ENCODE measurements around the gene SNX4. TPM values are rescaled to one million over a fixed set of nuclear protein-coding genes. Genes with fewer than 3 reads are reported as not detected.
"Not testable (repeated sequence)": the region's sequence is repeated elsewhere in the genome, so short reads cannot be mapped to it uniquely, and the experiment has no call there.

Gene SNX4
- 22.2 TPM for polyA plus RNA-seq

DNA sequence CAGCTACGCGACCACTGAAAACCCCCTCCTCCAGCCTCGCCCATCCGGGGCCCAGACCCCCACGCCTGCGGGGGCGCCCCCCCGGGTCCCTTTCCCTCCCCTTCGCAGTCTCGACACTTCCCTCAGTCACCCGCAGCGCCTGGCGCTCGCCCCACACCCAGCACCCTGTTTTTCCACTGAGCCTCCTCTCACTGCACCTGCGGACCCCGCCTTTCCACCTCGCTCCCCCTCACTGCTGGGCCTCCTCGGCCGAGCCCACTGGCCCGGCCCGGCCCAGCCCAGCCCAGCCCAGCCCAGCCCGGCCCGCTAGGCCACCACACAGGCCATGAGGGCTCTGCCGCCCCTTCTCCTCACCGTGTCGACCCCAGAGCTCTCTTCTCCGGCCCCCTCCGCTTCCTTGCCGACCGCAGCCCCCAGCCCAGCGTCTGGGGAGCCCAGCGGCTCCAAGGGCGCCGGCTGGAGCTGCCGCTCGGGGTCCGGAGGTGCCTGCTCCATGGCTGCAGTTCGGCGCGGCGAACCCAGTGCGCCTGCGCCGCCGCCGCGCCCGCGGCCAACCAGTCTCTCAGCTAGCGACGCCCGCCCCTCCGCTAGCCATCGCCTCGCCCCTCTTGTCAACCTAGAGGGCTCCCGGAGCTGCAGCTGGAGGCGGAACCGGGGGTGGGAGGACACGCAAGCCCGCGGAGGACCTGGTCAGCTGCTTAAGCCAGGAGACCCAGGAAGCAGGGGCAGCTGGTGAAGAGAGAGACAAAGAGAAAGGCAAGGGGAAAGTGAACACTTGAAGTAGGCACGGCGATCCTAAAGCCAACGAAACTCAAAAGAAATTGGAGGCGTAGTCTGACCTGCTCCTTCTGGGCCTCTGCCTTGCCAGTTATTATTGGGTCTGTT lies at the start of gene SNX4:
SNX4 (minus strand) TSS at position 525 of the 885 bp plus-strand sequence; CDS start at position 495, 30 bp downstream.
- Mint-ChIP-seq H3K4me3 (peak within 1 kb of the TSS; percentile 94 to 99 (median 97)), H3K4me1 (peaks cover 22 to 28% (median 25%) of the 10 kb centered on the region in 3 donors), H3K9me3 (no peaks in the 10 kb centered on the region), H3K27me3 (no peaks in the 10 kb centered on the region), H3K36me3 (peaks cover 2% of the 10 kb centered on the region), H3K27ac (peak within 1 kb of the TSS; percentile 75 to 97 (median 90))

DNA sequence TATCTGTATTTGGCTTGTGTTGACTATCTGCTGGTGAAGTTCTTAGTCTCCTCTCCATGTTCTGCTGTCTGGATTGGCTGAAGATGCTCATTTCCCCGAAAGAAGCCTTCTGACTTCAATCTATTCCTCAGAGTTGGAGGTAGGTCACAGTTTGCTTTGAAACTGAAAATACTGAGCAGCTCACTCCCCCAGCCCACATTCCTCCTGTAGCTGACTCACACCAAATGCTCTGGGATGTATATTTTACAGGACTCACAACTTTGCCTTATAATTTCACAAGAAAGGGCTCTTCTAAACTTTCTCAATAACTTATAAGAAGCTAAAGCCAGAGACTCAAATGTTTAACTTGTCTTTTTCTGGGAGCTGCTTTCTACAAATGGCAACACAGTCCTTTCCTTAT lies 36.3 kb upstream of the SNX4 start:
- Mint-ChIP-seq H3K9me3 (no peaks in the 10 kb centered on the region), H3K4me3 (no peak overlapping the region), H3K36me3 (peaks cover 3% of the 10 kb centered on the region), H3K4me1 (no peaks in the 10 kb centered on the region), H3K27ac (no peak overlapping the region), H3K27me3 (no peaks in the 10 kb centered on the region)

GRCh38 chr3:125552401-125552800 lies 32.4 kb upstream of the SNX4 start:
- no peaks in the 10 kb centered on the region for H3K27me3 Mint-ChIP-seq
- no peaks in the 10 kb centered on the region for H3K4me1 Mint-ChIP-seq

DNA sequence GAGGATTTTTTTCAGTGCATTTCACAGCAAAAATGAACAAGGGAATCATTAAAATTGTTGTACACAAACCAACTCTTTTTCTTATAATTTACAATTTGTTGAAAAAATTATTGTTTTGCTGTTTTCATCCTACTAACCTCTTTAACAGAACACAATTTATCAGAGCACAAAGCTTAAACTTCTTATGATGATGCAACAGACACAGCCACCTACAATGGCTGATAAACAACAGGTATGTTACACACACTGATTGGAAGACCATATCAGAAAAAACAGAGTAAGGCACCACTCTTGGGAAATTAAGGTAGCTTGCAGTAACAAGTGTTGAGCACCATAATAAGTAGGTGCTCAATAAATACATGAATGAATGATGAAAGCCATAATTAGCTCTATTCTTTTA lies 8.9 kb upstream of the SNX4 start:
- no peak overlapping the region for H3K4me3 Mint-ChIP-seq
- no peaks in the 10 kb centered on the region for H3K27me3 Mint-ChIP-seq
- H3K27ac Mint-ChIP-seq = no peak overlapping the region
- H3K4me1 Mint-ChIP-seq = peaks cover 0 to 3% (median 0%) of the 10 kb centered on the region in 3 donors
- peaks cover 16% of the 10 kb centered on the region for H3K36me3 Mint-ChIP-seq
- H3K9me3 Mint-ChIP-seq = no peaks in the 10 kb centered on the region

More at GRCh38 chr3:125552401-125552800, 32.4 kb upstream of the SNX4 start:
- Mint-ChIP-seq H3K36me3 (peaks cover 6% of the 10 kb centered on the region), H3K27ac (no peak overlapping the region), H3K4me3 (no peak overlapping the region), H3K9me3 (no peaks in the 10 kb centered on the region)

DNA sequence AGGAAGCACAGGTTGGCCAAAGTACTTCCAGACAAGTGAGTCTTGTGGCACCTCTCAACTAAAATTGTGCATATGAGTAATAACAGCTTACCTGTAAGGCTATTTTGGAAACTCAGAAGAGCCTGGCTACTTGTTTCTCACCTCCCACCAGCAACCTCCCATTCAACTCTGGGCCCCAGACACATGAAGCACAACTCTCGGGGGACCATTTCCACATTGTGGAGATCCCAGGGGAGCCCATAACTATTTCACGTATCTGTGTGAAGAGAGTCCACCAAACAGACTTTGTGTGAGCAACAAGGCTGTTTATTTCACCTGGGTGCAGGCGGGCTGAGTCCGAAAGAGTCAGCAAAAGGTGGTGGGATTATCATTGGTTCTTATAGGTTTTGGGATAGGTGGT lies 5.2 kb upstream of the SNX4 start:
- H3K4me3 Mint-ChIP-seq = no peak overlapping the region
- peaks cover 4 to 10% (median 7%) of the 10 kb centered on the region in 3 donors for H3K4me1 Mint-ChIP-seq
- no peaks in the 10 kb centered on the region for H3K27me3 Mint-ChIP-seq
- H3K27ac Mint-ChIP-seq = no peak overlapping the region
- no peaks in the 10 kb centered on the region for H3K9me3 Mint-ChIP-seq
- H3K36me3 Mint-ChIP-seq = peaks cover 14% of the 10 kb centered on the region

DNA sequence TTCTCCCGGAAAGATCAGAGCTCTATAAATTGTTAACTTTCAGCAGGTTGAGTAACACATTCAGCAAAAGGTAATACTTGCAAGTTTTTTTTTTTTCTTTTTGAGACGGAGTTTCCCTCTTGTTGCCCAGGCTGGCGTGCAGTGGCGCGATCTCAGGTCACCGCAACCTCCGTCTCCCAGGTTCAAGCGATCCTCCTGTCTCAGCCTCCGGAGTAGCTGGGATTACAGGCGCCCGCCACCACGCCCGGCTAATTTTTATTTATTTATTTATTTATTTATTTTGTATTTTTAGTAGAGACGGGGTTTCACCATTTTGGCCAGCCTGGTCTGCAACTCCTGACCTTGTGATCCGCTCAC lies 539 bp upstream of the SNX4 start:
- not testable (repeated sequence) for H3K9me3 Mint-ChIP-seq, H3K27me3 Mint-ChIP-seq, H3K36me3 Mint-ChIP-seq
- H3K4me1 Mint-ChIP-seq = peaks cover 22 to 28% (median 25%) of the 10 kb centered on the region in 3 donors
- peak overlapping the region; percentile 94 to 99 (median 97) for H3K4me3 Mint-ChIP-seq
- H3K27ac Mint-ChIP-seq = peak overlapping the region; percentile 75 to 97 (median 90)

DNA sequence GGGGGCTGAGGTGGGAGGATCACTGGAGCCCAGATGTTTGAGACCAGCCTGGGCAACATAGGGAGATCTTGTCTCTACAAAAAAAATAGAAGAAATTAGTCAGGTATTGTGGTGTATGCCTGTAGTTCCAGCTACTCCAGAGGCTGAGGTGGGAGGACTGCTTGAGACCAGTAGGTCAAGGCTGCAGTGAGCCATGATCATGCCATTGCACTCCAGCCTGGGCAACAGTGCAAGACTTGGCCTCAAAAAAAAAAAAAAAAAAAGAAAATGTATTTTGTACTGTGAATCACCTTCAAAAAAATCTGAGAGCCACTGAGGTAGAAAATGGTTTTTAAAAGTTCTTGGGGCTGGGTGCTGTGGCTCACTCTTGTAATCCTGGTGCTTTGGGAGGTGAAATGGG lies 4.6 kb downstream of the SNX4 start:
- no peaks in the 10 kb centered on the region for H3K9me3 Mint-ChIP-seq
- H3K27me3 Mint-ChIP-seq = no peaks in the 10 kb centered on the region
- peaks cover 27 to 38% (median 35%) of the 10 kb centered on the region in 3 donors for H3K4me1 Mint-ChIP-seq
- H3K27ac Mint-ChIP-seq = peak overlapping the region in 1 of 3 donors; percentile 63
- peaks cover 7% of the 10 kb centered on the region for H3K36me3 Mint-ChIP-seq
- peak overlapping the region in 2 of 4 donors; percentile 7 to 67 for H3K4me3 Mint-ChIP-seq

DNA sequence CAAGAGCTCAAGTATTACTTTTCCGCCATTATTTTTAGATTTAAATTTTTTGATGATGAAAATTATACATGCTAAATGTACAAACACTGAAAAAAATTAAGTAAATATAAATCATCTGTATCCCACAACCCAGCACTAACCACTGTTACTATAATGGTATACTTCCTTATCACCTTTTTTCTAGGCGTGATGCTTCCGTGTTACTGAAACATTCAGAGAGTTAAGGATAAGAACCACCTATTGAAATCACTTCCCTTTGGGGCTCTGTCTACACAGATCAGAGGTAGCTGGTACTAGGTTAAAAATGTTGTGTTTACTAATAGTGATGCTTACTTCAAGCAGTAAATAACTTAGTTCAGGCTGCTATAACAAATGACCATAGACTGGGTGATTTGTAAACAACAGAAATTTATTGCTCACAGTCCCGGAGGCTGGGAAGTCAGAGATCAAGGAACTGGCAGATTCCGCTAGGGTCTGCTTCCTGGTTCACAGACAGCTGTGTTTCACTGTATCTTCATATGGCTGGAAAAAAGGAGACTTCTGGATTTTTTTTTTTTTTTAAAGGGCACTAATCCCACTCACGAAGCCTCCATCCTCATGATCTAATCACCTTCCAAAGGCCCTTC lies 6.4 kb downstream of the SNX4 start:
- Mint-ChIP-seq H3K9me3 (peaks cover 2 to 3% (median 2%) of the 10 kb centered on the region in 3 donors), H3K4me1 (peaks cover 21 to 28% (median 27%) of the 10 kb centered on the region in 3 donors), H3K36me3 (peaks cover 12% of the 10 kb centered on the region), H3K4me3 (no peak overlapping the region), H3K27me3 (no peaks in the 10 kb centered on the region), H3K27ac (peak overlapping the region in 1 of 3 donors; percentile 5)

DNA sequence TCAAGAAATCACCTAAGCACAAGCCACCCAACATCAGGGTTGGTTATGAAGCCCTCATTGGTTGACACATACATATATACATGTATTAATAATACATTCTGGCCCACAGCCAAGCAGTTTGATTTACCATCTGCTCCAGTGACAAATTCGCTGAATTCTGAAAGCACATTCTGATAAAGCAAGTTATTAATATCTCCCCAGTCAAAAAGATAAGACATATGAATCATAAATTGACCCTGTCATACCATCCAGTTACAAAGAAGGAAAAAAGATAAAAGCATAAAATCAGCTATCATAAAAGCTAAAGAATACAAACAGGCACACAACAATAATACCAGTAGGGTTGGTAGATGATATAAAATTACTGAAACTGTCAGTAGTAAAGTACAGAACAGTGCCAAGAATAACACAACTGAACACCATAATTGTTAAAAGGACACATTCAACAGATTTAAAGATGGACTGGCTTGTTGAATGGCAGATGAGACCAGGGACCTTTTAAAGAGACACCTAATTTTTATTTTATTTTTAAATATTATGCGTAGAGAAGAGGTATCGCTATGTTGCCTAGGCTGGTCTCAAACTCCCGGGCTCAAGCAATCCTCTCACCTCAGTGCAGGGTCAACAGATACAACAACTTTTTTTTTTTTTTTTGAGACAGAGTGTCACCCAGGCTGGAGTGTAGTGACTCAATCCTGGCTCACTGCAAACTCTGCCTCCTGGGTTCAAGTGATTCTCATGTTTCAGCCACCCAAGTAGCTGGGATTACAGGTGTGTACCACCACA lies 7.7 kb downstream of the SNX4 start:
- Mint-ChIP-seq H3K4me3 (no peak overlapping the region), H3K27ac (no peak overlapping the region), H3K36me3 (peaks cover 15% of the 10 kb centered on the region), H3K27me3 (no peaks in the 10 kb centered on the region), H3K4me1 (peaks cover 21 to 30% (median 26%) of the 10 kb centered on the region in 3 donors), H3K9me3 (peaks cover 2 to 6% (median 3%) of the 10 kb centered on the region in 3 donors)

- peaks cover 2 to 10% (median 5%) of the 10 kb centered on the region in 3 donors for H3K9me3 Mint-ChIP-seq
- H3K4me1 Mint-ChIP-seq = peaks cover 14 to 27% (median 20%) of the 10 kb centered on the region in 3 donors
- H3K27me3 Mint-ChIP-seq = no peaks in the 10 kb centered on the region
These were observed 8.4 kb downstream of the SNX4 start for GRCh38 chr3:125511420-125512118.

GRCh38 chr3:125507128-125507527 lies 12.9 kb downstream of the SNX4 start:
- peaks cover 7 to 17% (median 12%) of the 10 kb centered on the region in 3 donors for H3K4me1 Mint-ChIP-seq
- H3K27me3 Mint-ChIP-seq = no peaks in the 10 kb centered on the region
- H3K9me3 Mint-ChIP-seq = peaks cover 2 to 10% (median 5%) of the 10 kb centered on the region in 3 donors
- H3K36me3 Mint-ChIP-seq = peaks cover 29% of the 10 kb centered on the region
- no peak overlapping the region for H3K27ac Mint-ChIP-seq
- no peak overlapping the region for H3K4me3 Mint-ChIP-seq

More at GRCh38 chr3:125511420-125512118, 8.4 kb downstream of the SNX4 start:
- Mint-ChIP-seq H3K4me3 (peak overlapping the region in 1 of 4 donors; percentile 41), H3K27ac (peak overlapping the region in 1 of 3 donors; percentile 87), H3K36me3 (peaks cover 18% of the 10 kb centered on the region)

DNA sequence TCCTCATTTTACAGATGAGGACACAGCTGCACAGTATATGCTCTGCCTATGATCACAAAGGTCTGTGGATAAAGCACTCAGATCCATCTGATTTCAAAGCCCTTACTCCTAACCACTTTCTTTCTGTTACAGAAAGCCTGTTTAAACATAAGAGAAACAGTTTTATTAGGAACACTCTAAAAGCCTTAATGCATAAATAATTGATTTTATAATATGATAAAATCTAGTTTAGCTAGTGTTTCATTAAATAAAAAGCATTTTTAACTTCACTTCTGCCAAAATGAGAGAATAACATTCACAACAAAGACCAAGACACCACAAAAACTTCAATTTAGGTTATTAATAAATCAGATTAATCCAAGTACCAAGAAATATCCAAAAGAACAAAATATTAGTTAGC lies 21.4 kb downstream of the SNX4 start:
- H3K36me3 Mint-ChIP-seq = peaks cover 15% of the 10 kb centered on the region
- H3K4me1 Mint-ChIP-seq = no peaks in the 10 kb centered on the region
- no peaks in the 10 kb centered on the region for H3K9me3 Mint-ChIP-seq
- H3K27ac Mint-ChIP-seq = no peak overlapping the region
- H3K27me3 Mint-ChIP-seq = no peaks in the 10 kb centered on the region
- no peak overlapping the region for H3K4me3 Mint-ChIP-seq

DNA sequence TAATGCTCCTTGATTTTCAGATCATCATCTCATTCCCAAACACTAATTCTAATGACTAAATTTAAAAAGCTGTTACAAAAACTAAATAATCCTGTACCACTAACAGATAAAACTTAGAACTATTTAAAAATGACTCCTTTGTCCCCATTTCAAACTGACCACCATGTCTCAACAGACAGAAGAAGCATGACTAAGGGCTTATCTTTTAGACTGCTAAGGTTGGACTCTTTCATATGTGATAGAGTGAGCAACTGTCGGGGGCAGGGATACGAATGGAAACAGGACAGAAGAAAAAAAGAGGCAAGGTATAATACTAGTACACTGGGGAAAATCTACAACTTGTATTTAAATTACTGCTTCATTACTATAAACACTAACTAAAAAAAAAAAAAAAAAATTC lies 23.3 kb downstream of the SNX4 start:
- no peak overlapping the region for H3K4me3 Mint-ChIP-seq
- no peaks in the 10 kb centered on the region for H3K9me3 Mint-ChIP-seq
- peaks cover 0 to 2% (median 0%) of the 10 kb centered on the region in 3 donors for H3K4me1 Mint-ChIP-seq
- H3K27me3 Mint-ChIP-seq = no peaks in the 10 kb centered on the region
- peaks cover 9% of the 10 kb centered on the region for H3K36me3 Mint-ChIP-seq
- H3K27ac Mint-ChIP-seq = no peak overlapping the region

DNA sequence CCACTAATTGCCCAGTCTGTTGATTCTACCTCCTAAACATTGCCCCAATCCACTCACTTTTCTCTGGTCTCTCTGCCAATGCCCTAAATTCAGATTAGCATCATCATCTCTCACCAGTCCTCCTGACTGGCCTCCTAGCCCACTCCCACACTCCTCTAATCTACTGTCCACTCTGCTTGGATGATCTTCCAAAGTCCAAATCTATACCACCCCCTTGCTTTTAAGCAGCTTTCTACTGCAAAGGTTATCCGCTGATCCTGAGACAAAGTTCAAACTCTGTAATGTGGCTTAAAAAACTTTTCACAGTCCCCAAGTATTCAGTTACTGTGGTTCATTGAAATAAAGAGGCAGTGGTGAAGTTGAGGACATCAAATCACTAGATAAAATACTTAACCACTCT lies 37.6 kb downstream of the SNX4 start:
- H3K27me3 Mint-ChIP-seq = no peaks in the 10 kb centered on the region
- H3K9me3 Mint-ChIP-seq = no peaks in the 10 kb centered on the region
- no peak overlapping the region for H3K27ac Mint-ChIP-seq
- H3K4me3 Mint-ChIP-seq = no peak overlapping the region
- H3K36me3 Mint-ChIP-seq = peaks cover 11% of the 10 kb centered on the region
- H3K4me1 Mint-ChIP-seq = no peaks in the 10 kb centered on the region

Data from IgD-negative memory B cell (primary cell).